Neutrophil (primary cell): ENCODE data around the gene HOXD10.

Source experiments
- H3K27ac ChIP-seq: fragments of 200-600 bp; sonication (generic); 2 replicates; pipeline ENCODE4 v1.5.1; 2016; ENCODE audit warnings: mild to moderate bottlenecking, moderate library complexity
- H3K27me3 ChIP-seq: fragments of 200-600 bp; sonication (generic); 2 replicates; pipeline ENCODE4 v1.6.0; 2016; ENCODE audit warnings: mild to moderate bottlenecking
- H3K36me3 ChIP-seq: fragments of 200-600 bp; sonication (generic); 2 replicates; pipeline ENCODE4 v1.5.1; 2017
- H3K4me1 ChIP-seq, 2 experiments: fragments of 200-600 bp in 1 of 2; sonication (generic) in 1 of 2; 1 replicate in 1 of 2; 2 replicates in 1 of 2; pipeline versions ENCODE4 v1.5.1 to v1.6.1; 2013 to 2016; ENCODE audit warnings: low read depth in 1 of 2, low read length in 1 of 2, mild to moderate bottlenecking in 1 of 2, moderate library complexity in 1 of 2; ENCODE audit not compliant: control insufficient read depth in 1 of 2, insufficient read depth in 1 of 2
- H3K4me3 ChIP-seq, 2 experiments: fragments of 200-600 bp in 1 of 2; sonication (generic) in 1 of 2; 1 replicate in 1 of 2; 2 replicates in 1 of 2; pipeline ENCODE4 v1.5.1; 2013 to 2016; ENCODE audit warnings: low read depth in 1 of 2, low read length in 1 of 2, mild to moderate bottlenecking in 1 of 2, moderate library complexity in 1 of 2
- H3K9me3 ChIP-seq: fragments of 200-600 bp; sonication (generic); 2 replicates; pipeline ENCODE4 v1.5.1; 2016
- TF ChIP-seq, protein P1 (sequence below): fragments of 200-600 bp; sonication (generic); IDR thresholded peaks from 2 replicates; pipeline ENCODE4 v1.5.1; 2016; ENCODE audit warnings: antibody characterized with exemption

The HOXD10 gene

DNA sequence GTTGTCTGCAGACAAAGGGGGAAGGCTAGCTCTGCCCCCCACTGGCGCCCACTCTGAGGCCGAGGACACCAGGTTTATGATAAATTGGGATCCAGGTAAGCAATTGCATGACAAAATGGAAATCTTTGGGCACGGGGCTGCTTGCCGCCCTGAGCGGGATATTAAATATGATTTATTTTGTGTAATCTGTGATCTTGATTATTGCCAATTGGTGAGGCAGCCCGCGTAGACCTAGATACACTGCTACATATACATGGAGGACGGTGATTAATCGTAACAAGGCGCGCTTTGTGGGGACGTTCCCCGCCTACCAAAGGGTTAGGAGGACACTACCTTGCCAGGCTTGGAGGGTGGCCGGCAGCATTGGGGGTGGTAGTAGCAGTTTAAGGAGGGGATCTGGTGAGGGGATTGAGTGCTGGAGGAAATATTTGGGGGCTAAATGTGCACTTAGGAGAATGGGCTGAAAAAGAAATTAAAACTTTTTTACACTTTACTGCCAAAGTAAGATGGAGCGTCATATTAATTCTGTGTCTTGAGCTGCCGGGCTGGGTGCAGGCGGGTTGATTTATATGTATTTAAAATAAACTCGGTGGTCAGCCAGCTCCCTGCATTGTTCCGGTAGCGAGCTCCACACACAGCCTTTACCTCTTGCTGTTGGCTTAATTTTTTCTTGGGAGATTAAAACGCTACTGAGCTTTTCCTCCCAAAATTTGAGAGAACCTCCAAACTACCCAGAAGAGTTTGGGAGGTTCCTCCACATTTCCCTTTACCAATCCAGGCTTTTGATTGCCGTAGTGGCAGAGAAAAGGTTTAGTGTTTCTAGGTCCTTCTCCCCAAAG is 44.6 kb downstream of the HOXD10 start:
- H3K4me3 ChIP-seq = no peak overlapping the region
- H3K9me3 ChIP-seq = no peaks in the 10 kb centered on the region
- TF ChIP-seq, protein P1, sequence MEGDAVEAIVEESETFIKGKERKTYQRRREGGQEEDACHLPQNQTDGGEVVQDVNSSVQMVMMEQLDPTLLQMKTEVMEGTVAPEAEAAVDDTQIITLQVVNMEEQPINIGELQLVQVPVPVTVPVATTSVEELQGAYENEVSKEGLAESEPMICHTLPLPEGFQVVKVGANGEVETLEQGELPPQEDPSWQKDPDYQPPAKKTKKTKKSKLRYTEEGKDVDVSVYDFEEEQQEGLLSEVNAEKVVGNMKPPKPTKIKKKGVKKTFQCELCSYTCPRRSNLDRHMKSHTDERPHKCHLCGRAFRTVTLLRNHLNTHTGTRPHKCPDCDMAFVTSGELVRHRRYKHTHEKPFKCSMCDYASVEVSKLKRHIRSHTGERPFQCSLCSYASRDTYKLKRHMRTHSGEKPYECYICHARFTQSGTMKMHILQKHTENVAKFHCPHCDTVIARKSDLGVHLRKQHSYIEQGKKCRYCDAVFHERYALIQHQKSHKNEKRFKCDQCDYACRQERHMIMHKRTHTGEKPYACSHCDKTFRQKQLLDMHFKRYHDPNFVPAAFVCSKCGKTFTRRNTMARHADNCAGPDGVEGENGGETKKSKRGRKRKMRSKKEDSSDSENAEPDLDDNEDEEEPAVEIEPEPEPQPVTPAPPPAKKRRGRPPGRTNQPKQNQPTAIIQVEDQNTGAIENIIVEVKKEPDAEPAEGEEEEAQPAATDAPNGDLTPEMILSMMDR = no peak
- peaks cover 4 to 7% of the 10 kb centered on the region in 2 experiments for H3K4me1 ChIP-seq
- H3K36me3 ChIP-seq = no peaks in the 10 kb centered on the region
- peaks cover 100% of the 10 kb centered on the region for H3K27me3 ChIP-seq
- H3K27ac ChIP-seq = no peak overlapping the region

DNA sequence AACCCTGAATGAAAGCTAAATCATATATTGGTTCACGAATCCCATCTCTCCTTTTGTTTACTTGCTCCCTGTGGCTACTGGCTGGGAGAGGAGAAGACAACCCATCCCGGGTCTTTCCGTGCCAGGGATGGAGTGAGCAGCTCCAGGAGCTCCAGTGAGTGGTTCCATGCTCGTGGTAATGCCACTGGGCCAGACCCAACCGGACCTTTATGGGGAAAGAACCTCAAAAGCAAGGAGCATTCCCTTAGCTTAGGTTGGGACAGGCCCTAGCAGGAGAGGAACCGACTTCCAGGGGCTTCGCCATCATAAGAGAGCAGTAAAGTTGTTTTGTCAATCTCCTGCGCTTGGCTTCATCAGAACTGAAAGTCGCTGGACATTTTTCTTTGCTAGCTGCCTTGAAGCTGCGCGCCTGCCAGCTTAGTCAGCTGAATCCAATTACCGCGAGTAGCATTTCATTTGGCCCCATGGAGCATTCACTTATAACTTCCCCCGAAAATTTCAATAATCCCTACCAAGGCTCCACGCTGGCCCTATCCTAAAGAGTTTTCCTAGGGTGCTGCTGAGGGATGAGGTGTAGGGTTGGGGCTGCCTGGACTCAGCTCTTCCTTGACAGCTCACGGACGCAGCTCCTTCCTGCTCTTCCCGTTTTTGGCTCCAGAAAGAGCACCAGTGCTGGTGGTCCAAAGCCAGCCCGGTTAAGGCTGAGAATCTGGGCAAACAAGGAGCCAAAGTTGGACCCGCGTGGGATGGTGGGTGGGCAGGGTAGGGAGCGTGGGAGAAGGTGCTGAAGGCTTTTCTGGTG is 45.4 kb downstream of the HOXD10 start:
- peaks cover 4 to 7% of the 10 kb centered on the region in 2 experiments for H3K4me1 ChIP-seq
- TF ChIP-seq, protein P1 = no peak
- H3K27me3 ChIP-seq = peaks cover 100% of the 10 kb centered on the region
- no peak overlapping the region for H3K4me3 ChIP-seq
- no peak overlapping the region for H3K27ac ChIP-seq
- H3K9me3 ChIP-seq = no peaks in the 10 kb centered on the region
- no peaks in the 10 kb centered on the region for H3K36me3 ChIP-seq

DNA sequence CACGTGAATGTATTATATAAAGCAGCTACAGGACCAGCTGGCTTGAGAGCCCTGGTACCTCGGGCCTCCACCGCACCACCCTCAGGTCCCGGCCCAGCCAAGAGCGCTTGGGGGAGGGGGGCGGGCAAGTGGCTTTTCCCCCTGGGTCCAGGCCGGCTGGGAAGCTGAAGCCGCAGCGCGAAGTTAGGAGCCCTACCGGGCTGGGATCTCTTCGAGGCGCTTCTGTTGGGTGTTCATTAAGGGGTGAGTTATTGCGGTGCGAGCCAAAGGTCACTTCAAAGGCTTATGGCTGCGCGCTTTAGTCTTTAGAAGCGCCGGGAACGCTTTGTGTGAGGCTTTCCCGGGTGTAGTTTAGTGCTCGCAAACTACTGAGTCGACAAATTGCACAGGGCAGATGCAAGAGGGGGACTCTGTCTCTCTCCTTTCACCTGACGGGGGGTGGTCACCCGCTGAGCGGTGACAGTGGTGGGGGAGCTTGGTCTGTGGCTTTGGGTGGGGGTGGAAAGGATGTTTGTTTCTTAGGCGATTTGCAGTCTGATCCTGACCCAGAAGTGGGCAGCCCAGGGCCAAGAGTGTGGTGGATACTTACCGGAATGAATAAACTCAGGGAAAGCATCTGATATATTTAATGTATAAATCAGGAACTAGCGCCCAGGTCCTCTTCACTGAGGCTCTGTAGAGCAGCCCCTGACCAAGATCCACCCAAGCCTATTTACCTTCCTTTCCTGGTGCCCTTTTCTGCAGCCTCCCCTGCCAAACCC is 46.5 kb downstream of the HOXD10 start:
- H3K27ac ChIP-seq = no peak overlapping the region
- TF ChIP-seq, protein P1 = no peak
- H3K27me3 ChIP-seq = peaks cover 100% of the 10 kb centered on the region
- H3K36me3 ChIP-seq = no peaks in the 10 kb centered on the region
- no peak overlapping the region for H3K4me3 ChIP-seq
- H3K9me3 ChIP-seq = no peaks in the 10 kb centered on the region
- H3K4me1 ChIP-seq = peaks cover 4 to 7% of the 10 kb centered on the region in 2 experiments

DNA sequence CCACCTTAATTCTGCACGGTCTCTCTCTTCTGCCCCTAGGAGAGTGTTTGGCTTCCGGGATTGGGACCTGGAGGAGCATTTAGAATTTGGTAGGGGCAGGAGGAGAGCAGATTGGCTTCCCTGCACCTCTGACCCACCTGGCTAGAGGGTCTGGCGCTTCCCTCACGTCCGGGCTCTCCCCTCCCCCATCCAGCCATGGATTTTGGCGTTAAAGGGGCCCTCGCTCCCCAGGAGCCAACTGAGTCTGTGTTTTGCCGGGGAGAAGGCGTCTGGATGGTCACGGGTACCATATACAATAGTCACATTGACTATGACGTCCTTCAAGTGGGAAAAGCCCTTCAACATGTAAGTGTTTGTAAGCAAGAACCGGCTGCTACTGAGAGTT is 47.1 kb downstream of the HOXD10 start:
- peaks cover 100% of the 10 kb centered on the region for H3K27me3 ChIP-seq
- no peaks in the 10 kb centered on the region for H3K9me3 ChIP-seq
- TF ChIP-seq, protein P1 = no peak
- no peak overlapping the region for H3K27ac ChIP-seq
- no peak overlapping the region for H3K4me3 ChIP-seq
- no peaks in the 10 kb centered on the region for H3K36me3 ChIP-seq
- peaks cover 4 to 7% of the 10 kb centered on the region in 2 experiments for H3K4me1 ChIP-seq

DNA sequence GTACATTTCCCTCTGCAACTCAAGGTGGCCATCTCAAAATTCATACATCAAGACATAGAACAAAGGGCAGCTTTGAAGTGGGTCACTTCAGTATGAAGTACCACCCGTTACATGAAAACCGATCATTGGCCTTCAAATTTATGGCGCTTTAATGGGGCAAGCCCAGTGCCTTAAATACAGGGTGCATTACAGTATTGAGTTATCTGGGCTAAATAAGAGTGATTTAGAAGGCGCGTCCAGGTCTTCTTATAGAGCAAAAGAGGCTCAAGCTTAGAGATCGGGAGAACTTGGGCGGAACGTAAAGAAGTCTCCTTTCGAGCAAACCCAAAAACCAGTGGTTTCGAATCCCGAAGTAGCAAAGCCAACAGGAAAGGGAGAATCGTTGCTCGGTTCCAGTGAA is 47.6 kb downstream of the HOXD10 start:
- TF ChIP-seq, protein P1 = no peak
- H3K27me3 ChIP-seq = peaks cover 100% of the 10 kb centered on the region
- H3K4me3 ChIP-seq = no peak overlapping the region
- no peaks in the 10 kb centered on the region for H3K9me3 ChIP-seq
- H3K4me1 ChIP-seq = peaks cover 4 to 7% of the 10 kb centered on the region in 2 experiments
- H3K36me3 ChIP-seq = no peaks in the 10 kb centered on the region
- no peak overlapping the region for H3K27ac ChIP-seq
